Metanephros (tissue), 1 donor: ENCODE data around the gene HNRNPA2B1. TPM values are rescaled to one million over a fixed set of nuclear protein-coding genes. Genes with fewer than 3 reads are reported as not detected.

Source experiments
- total RNA-seq: library from RNA; depleted of rRNA; stranded (reverse); fragments of >200 nt; gene quantifications from one replicate; pipeline ENCODE4 v1.2.3, GENCODE V29; 2014

The HNRNPA2B1 gene
- total RNA-seq: 265 TPM

GRCh38 chr7:26200444-26201246 is at the start of gene HNRNPA2B1:
Gene HNRNPA2B1, minus strand, starts transcription at chr7:26200746. Its CDS starts 169 bp downstream, at chr7:26200577.

GRCh38 chr7:26201247-26202018 is 887 bp upstream of the HNRNPA2B1 start, which contains the start of gene CBX3:
Gene CBX3, plus strand, starts transcription at chr7:26201745. Its CDS starts 1,254 bp downstream, at chr7:26202999.

GRCh38 chr7:26151953-26152781 is 48.4 kb downstream of the HNRNPA2B1 start, which contains the start of gene NFE2L3:
Gene NFE2L3, plus strand, starts transcription at chr7:26152198. Its CDS starts 301 bp downstream, at chr7:26152499.

Other genes starting within 250 kb of the HNRNPA2B1 start
- gene NFE2L3, start 48.5 kb downstream of the HNRNPA2B1 start, total RNA-seq: 7.6 TPM
- 99.1 TPM for gene CBX3, start 999 bp upstream of the HNRNPA2B1 start, total RNA-seq
- 10.6 TPM for gene SNX10, start 91.1 kb upstream of the HNRNPA2B1 start, total RNA-seq